Esophagus (tissue), 2 donors: ENCODE data around the gene COLEC11. TPM values are rescaled to one million over a fixed set of nuclear protein-coding genes. Genes with fewer than 3 reads are reported as not detected.
A peak's percentile ranks its signal among the peaks of the same experiment; 100 is the strongest.
"Not testable (repeated sequence)": the region's sequence is repeated elsewhere in the genome, so short reads cannot be mapped to it uniquely, and the experiment has no call there.

Experiments used
- H3K27ac ChIP-seq, 2 donors: one replicate each; pipeline ENCODE4 v1.5.1; 2013; ENCODE audit warnings: low read depth in 2 of 2, mild to moderate bottlenecking in 2 of 2, inconsistent platforms in 1 of 2, low read length in 1 of 2, moderate library complexity in 1 of 2
- H3K27me3 ChIP-seq, 2 donors: one replicate each; pipeline ENCODE4 v1.6.1; 2013; ENCODE audit warnings: low read length in 2 of 2, control low read depth in 1 of 2, mild to moderate bottlenecking in 1 of 2; ENCODE audit not compliant: insufficient read depth in 2 of 2, control insufficient read depth in 1 of 2
- H3K36me3 ChIP-seq, 2 donors: one replicate each; pipeline ENCODE4 v1.6.1; 2013; ENCODE audit warnings: low read length in 1 of 2; ENCODE audit not compliant: control insufficient read depth in 2 of 2, insufficient read depth in 2 of 2
- H3K4me1 ChIP-seq, 2 donors: one replicate each; pipeline ENCODE4 v1.6.1; 2013; ENCODE audit warnings: low read length in 1 of 2; ENCODE audit not compliant: control insufficient read depth in 2 of 2, insufficient read depth in 2 of 2
- H3K4me3 ChIP-seq, 2 donors: one replicate each; pipeline ENCODE4 v1.5.1; 2013; ENCODE audit warnings: low read length in 2 of 2, mild to moderate bottlenecking in 2 of 2, low read depth in 1 of 2, moderate library complexity in 1 of 2
- H3K9me3 ChIP-seq, 2 donors: one replicate each; pipeline ENCODE4 v1.6.1; 2013; ENCODE audit warnings: mild to moderate bottlenecking in 2 of 2, low read depth in 1 of 2, low read length in 1 of 2, moderate library complexity in 1 of 2; ENCODE audit not compliant: control insufficient read depth in 2 of 2, insufficient read depth in 1 of 2
- WGBS, 2 donors: extraction: QIAGEN DNeasy Blood & Tissue Kit; methylation state at CpG; one replicate each; pipeline ENCODE4 v1.1.7; 2013; 5-methylcytosine and 5-hydroxymethylcytosine counted together
- polyA plus RNA-seq, 2 donors: library from polyadenylated mRNA; stranded (reverse); fragments of 200-250 nt; gene quantifications; one replicate each; pipeline ENCODE4 v1.2.3, GENCODE V29; 2013
- donor health status: healthy with polysubstance abuse.
- donor health status: Bipolar disorder and iron deficiency.

COLEC11 gene
- polyA plus RNA-seq, 2 donors = 0.43 to 1.3 TPM

DNA sequence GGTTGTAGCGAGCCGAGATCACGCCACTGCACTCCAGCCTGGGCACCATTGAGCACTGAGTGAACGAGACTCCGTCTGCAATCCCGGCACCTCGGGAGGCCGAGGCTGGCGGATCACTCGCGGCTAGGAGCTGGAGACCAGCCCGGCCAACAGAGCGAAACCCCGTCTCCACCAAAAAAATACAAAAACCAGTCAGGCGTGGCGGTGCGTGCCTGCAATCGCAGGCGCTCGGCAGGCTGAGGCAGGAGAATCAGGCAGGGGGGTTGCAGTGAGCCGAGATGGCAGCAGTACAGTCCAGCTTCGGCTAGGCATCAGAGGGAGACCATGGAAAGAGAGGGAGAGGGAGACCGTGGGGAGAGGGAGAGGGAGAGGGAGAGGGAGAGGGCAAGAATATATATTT is 25.3 kb upstream of the COLEC11 start:
- H3K9me3 ChIP-seq, H3K27ac ChIP-seq, H3K4me1 ChIP-seq, H3K27me3 ChIP-seq, H3K4me3 ChIP-seq, H3K36me3 ChIP-seq: not testable (repeated sequence)
- WGBS, 2 donors = 88% methylated on average over 18 to 19 of the region's 23 CpGs

DNA sequence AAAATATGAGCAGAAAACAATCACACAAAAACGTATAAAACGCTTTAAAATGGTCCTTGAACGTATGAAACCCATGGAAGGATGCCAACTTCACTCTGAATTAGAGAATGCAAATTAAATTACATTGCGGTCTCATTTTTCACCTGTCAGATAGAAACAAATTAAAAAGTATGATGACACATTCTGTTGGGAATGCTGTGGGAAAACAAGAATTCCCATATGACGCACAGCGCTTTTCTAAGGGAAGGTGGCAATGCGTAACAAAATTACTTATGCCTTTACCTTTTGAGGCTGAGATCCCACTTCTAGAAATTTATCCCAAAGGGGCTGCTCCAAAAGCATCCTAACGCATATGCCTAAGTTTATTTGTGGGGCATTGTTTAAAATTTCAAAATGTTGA is 23.6 kb upstream of the COLEC11 start:
- H3K27me3 ChIP-seq = no peaks in the 10 kb centered on the region
- WGBS, 2 donors = 83 to 84% methylated on average over 8 of the region's 8 CpGs
- H3K4me1 ChIP-seq = no peaks in the 10 kb centered on the region
- H3K9me3 ChIP-seq = no peaks in the 10 kb centered on the region
- H3K4me3 ChIP-seq = no peak overlapping the region
- H3K27ac ChIP-seq = no peak overlapping the region
- no peaks in the 10 kb centered on the region for H3K36me3 ChIP-seq

DNA sequence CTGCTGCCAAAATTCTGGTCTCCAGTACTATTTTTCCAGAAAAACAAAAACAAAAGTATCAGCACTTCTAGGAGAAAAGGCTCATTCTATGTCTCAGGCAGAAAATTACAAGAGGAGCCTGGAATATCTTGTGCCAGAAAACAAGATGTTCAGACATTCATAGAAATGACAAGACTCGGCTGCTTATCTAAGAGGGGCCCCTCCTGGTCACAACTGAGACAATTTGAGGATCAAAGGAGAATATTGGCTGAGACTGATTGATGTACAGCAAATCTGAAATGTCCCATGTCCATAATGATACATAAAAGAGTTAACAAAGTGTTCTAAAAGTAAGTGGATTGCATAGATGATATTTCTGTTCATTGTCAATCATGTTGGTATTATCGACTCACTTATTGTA is 22.3 kb upstream of the COLEC11 start:
- Histone ChIP-seq H3K4me3 (no peak overlapping the region), H3K27ac (no peak overlapping the region), H3K4me1 (no peaks in the 10 kb centered on the region), H3K36me3 (peaks cover 0 to 6% of the 10 kb centered on the region in 2 donors), H3K9me3 (no peaks in the 10 kb centered on the region), H3K27me3 (no peaks in the 10 kb centered on the region)
- WGBS, 2 donors = 77 to 78% methylated on average over 2 of the region's 2 CpGs

DNA sequence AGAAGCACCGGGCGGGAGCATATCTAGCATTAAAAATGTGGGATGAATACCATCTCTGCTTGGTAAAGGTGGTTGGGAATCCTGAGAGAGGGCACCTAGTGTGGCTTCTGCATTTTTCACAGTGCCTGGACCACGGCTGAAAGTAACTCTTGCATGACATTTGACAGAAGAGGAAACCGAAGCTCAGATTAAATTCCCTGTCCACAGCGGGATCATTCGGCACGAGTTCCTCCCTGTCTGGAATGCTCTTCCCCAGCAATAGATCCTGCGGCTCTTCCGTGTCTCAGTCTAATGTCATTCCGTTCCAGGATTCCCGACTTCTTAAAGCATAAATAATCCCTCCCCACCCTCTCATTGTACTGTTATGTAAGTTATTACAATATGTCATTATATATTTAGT is 20.8 kb upstream of the COLEC11 start:
- Histone ChIP-seq H3K36me3 (peaks cover 0 to 6% of the 10 kb centered on the region in 2 donors), H3K4me3 (no peak overlapping the region), H3K4me1 (no peaks in the 10 kb centered on the region), H3K27me3 (no peaks in the 10 kb centered on the region), H3K9me3 (no peaks in the 10 kb centered on the region), H3K27ac (no peak overlapping the region)
- WGBS, 2 donors = 95 to 96% methylated on average over 11 of the region's 11 CpGs

DNA sequence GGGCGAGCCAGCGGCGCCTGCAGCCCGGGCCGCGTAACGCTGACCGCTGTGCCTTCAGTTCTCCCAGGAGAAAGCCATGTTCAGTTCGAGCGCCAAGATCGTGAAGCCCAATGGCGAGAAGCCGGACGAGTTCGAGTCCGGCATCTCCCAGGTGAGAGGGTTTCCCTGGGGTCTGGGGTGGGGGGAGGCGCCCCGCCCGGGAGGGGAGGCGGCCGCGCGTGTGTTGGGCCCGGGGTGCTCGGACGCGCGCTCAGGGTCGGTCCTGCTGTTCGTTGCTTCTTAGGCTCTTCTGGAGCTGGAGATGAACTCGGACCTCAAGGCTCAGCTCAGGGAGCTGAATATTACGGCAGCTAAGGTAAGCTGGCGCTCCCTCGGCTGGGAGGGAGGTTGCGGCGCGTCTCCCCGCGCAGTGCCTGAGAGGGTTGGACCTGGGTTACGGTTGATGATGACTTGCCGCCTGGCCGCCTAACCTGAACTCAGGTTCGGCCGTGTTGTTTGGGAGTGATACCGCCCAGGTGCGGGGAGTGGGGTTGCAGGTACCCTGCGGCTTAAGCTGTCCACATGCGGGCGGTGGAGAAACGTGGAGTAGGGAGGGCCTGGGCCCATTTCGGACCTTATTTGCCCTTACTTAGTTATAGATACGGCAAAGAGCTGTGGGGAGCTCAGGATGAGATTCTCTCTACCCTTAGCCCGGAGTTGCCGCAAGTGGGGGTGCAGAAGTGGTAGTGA is 19.2 kb upstream of the COLEC11 start:
- WGBS, 2 donors = 0 to 1% methylated on average over 54 of the region's 54 CpGs
- Histone ChIP-seq H3K27ac (peak overlapping the region; percentile 80 to 84), H3K9me3 (no peaks in the 10 kb centered on the region), H3K36me3 (peaks cover 0 to 11% of the 10 kb centered on the region in 2 donors), H3K4me1 (no peaks in the 10 kb centered on the region), H3K4me3 (peak overlapping the region; percentile 64 to 96), H3K27me3 (no peaks in the 10 kb centered on the region)

DNA sequence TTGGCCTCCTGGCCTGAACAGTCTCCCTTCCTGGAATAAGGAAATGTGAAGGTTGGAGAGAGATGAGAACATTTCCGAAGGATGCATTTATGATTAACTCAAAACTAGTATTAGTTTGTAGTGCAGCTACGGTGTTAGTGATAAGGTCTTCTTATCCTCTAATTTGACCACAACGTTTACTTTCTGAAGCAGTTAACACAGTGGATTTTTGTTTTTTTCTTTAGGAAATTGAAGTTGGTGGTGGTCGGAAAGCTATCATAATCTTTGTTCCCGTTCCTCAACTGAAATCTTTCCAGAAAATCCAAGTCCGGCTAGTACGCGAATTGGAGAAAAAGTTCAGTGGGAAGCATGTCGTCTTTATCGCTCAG is 18.7 kb upstream of the COLEC11 start:
- H3K4me1 ChIP-seq, H3K27me3 ChIP-seq, H3K9me3 ChIP-seq: not testable (repeated sequence)
- H3K27ac ChIP-seq = peak overlapping the region in 1 of 2 donors; percentile 84
- H3K4me3 ChIP-seq = peak overlapping the region; percentile 64 to 96
- H3K36me3 ChIP-seq = peaks cover 2 to 13% of the 10 kb centered on the region in 2 donors
- WGBS, 2 donors = 55 to 60% methylated on average over 10 of the region's 10 CpGs

DNA sequence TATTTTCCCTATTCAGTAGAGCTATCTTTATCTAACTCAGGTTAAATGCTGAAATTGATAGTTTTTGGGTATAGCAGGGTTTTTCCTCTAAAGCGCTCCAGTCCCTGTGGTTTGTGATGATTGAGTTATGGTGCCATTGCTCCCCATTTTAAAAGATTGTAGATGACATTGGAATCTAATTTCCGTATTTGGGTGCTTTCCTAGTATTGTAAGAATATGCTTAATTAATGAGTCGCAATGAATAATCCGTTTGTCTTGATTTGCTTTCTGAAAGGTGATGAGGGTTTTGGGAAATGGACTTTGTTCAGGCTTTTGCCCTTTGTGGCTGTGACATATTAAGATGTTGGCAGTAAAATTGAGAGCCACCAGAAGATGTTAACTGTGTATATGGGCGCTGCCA is 15.9 kb upstream of the COLEC11 start:
- H3K9me3 ChIP-seq = no peaks in the 10 kb centered on the region
- WGBS, 2 donors = 61 to 62% methylated on average over 5 of the region's 5 CpGs
- no peak overlapping the region for H3K27ac ChIP-seq
- no peaks in the 10 kb centered on the region for H3K4me1 ChIP-seq
- no peaks in the 10 kb centered on the region for H3K27me3 ChIP-seq
- peak overlapping the region in 1 of 2 donors; percentile 7 for H3K4me3 ChIP-seq
- H3K36me3 ChIP-seq = peaks cover 7 to 21% of the 10 kb centered on the region in 2 donors

DNA sequence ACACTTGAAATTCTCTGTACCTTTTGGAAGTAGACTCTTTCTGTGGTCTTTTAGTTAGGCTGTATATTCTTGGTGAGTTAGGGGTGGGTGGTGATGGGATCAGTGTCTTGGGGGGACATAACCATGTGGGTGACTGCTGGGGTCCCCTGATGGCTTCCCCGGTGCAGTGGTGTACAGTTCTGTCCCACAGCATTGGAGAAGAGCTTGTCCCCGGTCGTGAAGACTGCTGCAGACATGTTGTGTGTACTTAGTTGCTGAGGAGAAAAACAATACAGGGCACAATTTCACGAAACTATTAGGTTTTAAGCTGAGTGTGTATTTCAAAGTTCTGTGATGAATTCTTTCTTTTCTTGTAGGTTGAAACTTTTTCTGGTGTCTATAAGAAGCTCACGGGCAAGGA is 14.5 kb upstream of the COLEC11 start:
- WGBS, 2 donors = 77 to 81% methylated on average over 5 of the region's 5 CpGs
- H3K9me3 ChIP-seq = no peaks in the 10 kb centered on the region
- no peak overlapping the region for H3K4me3 ChIP-seq
- no peaks in the 10 kb centered on the region for H3K4me1 ChIP-seq
- no peak overlapping the region for H3K27ac ChIP-seq
- H3K36me3 ChIP-seq = peaks cover 7 to 25% of the 10 kb centered on the region in 2 donors
- no peaks in the 10 kb centered on the region for H3K27me3 ChIP-seq

DNA sequence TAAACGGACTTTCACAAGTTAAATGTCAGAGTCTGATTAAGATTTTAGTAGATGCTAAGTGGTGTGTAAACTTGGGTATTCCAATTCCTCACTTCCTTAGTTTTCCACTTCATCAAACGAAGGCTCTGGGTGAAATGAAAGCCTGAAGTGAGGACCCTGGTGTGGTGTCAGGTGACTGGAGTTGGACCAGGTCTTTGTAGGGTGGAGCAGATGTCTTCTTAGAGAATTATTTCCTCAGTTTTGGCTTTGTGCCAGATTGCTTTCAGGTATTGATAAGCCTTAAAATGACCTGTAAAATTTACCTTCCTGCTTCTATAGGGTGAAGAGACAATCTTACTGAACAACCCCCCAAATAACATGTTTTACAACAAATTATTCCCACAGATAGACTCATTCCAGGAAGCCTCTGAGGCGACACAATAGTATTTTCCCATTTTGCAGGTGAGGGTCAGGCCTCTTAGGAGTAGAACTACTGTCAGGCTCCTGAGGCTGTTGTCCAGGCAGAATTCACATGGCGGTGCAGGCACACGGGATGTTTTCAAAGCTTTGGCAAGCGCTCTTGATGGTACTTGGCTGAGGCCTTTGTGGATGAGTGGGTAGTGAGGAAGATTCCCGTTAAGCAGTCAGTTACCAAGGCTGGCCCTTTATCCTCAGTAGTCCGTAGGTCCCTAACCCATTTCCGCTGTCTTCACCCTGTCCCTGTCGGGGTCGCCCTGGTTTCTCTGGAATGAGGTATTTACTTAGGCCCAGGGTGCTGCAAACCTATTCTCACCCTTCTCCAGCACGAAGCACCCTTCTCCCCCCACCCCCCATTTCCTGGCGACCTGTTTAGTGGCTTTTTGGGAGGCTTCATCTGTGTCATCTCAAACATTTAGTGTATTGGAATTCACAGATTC is 13.3 kb upstream of the COLEC11 start:
- 81 to 85% methylated on average over 13 of the region's 13 CpGs for WGBS, 2 donors
- H3K9me3 ChIP-seq = no peaks in the 10 kb centered on the region
- H3K4me3 ChIP-seq = no peak overlapping the region
- no peak overlapping the region for H3K27ac ChIP-seq
- no peaks in the 10 kb centered on the region for H3K4me1 ChIP-seq
- peaks cover 7 to 24% of the 10 kb centered on the region in 2 donors for H3K36me3 ChIP-seq
- H3K27me3 ChIP-seq = no peaks in the 10 kb centered on the region
